HUES6 (cell line): ENCODE measurements around the gene PLCH1.

Source experiments
- H3K27ac ChIP-seq: 2 replicates; pipeline ENCODE4 v1.7.0; 2013; ENCODE audit warnings: low read depth, mild to moderate bottlenecking, low read length, inconsistent platforms
- H3K27me3 ChIP-seq: 2 replicates; pipeline ENCODE4 v1.6.1; 2013; ENCODE audit warnings: low read length; ENCODE audit not compliant: control insufficient read depth, insufficient read depth
- H3K36me3 ChIP-seq: 2 replicates; pipeline ENCODE4 v1.6.1; 2013; ENCODE audit warnings: low read length; ENCODE audit not compliant: control insufficient read depth, insufficient read depth
- H3K4me1 ChIP-seq: 2 replicates; pipeline ENCODE4 v1.6.1; 2013; ENCODE audit warnings: low read length; ENCODE audit not compliant: control insufficient read depth, insufficient read depth
- H3K4me3 ChIP-seq: 2 replicates; pipeline ENCODE4 v1.5.1; 2013; ENCODE audit warnings: low read depth, low read length
- H3K9ac ChIP-seq: one replicate; pipeline ENCODE4 v1.6.1; 2013; ENCODE audit warnings: mild to moderate bottlenecking, low read length
- H3K9me3 ChIP-seq: 2 replicates; pipeline ENCODE4 v1.6.1; 2013; ENCODE audit warnings: low read depth, low read length; ENCODE audit not compliant: control insufficient read depth, insufficient read depth

The PLCH1 gene

DNA sequence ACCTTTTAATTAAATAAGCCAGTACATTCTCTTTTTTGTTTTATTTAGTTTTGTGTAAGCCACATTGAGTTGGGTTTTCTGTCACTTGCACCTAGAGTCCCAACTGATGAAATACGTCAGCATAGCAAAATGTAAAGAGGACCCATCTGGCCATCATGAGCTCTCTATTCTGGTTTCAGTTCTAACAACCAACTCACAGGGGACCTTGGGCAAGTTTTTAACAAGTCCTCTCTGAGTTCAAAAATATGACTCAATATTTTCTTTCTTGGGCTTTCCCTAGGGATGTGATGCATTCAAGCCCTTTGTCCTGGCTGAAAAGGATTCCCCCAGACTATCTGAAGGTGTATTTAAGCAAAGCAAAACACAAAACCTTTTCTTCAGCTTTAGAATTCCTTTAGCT lies 32.9 kb downstream of the PLCH1 start:
- Histone ChIP-seq H3K9me3 (peaks cover 6% of the 10 kb centered on the region), H3K27me3 (no peaks in the 10 kb centered on the region), H3K4me1 (peaks cover 6% of the 10 kb centered on the region), H3K27ac (no peak overlapping the region), H3K9ac (no peak overlapping the region), H3K4me3 (no peak overlapping the region), H3K36me3 (no peaks in the 10 kb centered on the region)

DNA sequence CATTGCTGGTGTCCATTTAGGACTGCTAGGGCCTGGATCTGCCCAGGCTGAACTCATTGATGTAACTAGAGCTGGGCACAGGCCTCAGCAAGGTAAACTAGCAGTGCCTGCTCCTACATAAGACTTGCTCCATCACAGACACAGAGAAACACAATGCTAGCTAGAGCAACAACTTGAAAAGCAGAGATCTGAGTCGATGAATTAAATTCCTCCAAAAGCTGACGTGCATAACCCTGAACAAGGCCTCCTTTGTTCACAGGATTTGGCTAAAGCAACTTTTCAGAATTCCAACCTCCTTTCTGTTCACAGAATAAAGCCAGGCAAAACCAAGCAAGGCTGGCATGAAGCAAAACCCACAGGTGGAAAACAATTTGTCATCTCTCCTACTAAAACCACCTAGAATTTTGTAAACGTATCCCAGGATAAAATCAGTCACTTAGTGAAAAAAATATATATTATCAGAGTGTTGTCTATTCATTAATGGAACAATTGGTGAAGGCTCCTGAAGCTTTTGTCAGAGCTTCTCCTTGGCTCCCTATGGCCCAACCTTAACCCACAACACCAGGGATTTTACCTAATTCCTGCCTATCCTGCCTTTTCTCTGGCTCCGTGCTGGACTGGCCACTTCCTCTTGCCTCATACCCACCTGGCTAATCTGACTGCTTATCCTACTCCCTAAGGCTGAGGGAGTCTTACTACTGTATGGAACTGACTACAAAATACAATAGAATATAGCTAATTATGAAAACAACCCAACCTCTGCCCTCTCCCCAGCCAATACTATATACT lies 39.9 kb downstream of the PLCH1 start:
- Histone ChIP-seq H3K4me3 (no peak overlapping the region), H3K4me1 (peaks cover 20% of the 10 kb centered on the region), H3K36me3 (no peaks in the 10 kb centered on the region), H3K27me3 (no peaks in the 10 kb centered on the region), H3K9ac (no peak overlapping the region), H3K9me3 (no peaks in the 10 kb centered on the region), H3K27ac (no peak overlapping the region)

DNA sequence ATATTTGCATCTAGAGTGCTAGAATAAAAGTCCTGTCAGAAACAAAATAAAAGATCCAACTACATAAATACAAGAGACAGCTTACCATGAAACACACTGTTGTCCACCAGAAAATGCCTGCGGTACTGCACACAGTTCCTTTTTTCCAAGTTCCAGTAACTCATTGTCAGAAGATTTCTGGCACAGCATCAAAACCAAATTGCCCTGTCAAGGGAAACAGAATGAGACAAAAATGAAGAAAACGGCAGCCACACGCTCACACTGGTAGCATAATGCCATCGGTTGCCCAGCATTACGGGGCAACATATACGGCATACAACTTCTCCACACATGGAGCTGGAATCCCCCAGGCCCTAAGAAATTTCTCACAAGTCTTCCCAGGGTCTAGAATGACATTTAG lies 40.8 kb downstream of the PLCH1 start:
- H3K36me3 ChIP-seq = no peaks in the 10 kb centered on the region; the same call in 1 of the 2 replicates
- H3K9me3 ChIP-seq = no peaks in the 10 kb centered on the region
- no peak overlapping the region for H3K4me3 ChIP-seq
- no peaks in the 10 kb centered on the region for H3K27me3 ChIP-seq
- no peak overlapping the region for H3K27ac ChIP-seq
- peaks cover 20% of the 10 kb centered on the region for H3K4me1 ChIP-seq
- no peak overlapping the region for H3K9ac ChIP-seq

DNA sequence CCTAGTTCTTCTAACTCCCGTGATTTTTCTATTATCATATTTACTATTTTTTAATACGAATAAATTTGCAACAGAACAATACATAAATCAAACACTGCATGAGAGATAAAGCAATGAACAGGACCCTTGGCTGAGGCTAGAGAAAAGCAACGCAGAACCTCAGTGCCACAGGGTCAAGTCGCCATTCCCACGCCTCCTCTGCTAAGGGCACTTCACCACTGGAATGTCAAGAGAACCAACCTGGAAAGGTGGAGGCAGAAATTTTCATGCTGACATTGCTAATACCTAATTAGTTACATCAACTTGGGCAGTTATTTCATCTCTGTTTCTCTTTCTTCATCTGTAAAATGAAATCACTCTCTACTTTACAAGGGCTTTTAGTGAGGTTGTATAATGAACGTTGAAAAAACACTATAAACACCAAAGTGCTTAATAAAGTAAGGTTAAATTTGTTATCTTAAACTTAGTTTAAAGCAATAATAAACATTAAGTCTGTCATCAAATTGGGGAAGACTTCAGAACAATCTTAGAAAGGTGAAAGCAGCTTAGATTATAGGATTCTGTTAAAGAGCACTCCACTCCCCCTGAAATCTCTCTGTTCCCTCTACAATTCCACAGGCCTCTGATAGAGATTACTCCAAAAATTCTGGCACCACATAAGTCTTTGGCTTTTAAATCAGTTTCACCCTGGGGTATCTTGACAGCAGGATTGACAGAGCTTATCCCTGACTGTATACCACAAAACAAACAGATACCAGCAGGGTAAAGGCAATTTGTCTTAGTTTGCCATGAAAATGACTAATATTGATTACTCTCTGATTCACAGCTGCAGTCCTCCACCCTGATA lies 41.9 kb downstream of the PLCH1 start:
- Histone ChIP-seq H3K9ac (no peak overlapping the region), H3K4me3 (no peak overlapping the region), H3K27ac (no peak overlapping the region), H3K36me3 (no peaks in the 10 kb centered on the region; the same call in 1 of the 2 replicates), H3K4me1 (peaks cover 20% of the 10 kb centered on the region), H3K9me3 (no peaks in the 10 kb centered on the region), H3K27me3 (no peaks in the 10 kb centered on the region)

DNA sequence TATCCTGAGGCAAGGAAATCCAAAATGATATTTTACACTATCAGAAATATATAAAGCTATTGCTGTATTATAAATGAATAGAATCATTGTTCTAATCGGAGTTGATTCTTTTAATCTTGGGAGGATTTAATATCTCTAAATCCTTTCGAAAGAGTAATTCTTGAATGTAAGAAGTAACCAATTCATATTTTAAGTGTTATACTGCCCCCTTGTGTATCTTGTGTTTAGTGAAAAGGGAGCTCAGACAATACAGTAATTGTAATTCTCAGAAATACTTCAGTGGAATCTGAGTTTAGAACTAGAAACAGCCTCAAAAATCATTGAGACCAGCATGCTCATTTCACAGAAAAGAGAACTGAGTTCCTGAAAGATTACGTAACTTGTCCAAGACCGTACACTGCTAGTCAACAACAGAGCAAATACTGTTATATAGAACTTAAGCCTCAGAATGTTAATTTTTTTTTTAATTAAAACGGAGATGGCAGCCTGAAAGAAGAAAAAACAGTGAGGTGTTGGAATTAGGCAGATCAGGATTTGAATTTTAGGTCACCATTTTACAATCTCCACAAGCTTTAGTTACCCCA lies 42.9 kb downstream of the PLCH1 start:
- Histone ChIP-seq H3K4me1 (peaks cover 20% of the 10 kb centered on the region), H3K9me3 (no peaks in the 10 kb centered on the region), H3K27ac (0 out of 2 replicates have a peak overlapping the region, but pooled peaks have one; percentile 11), H3K27me3 (no peaks in the 10 kb centered on the region), H3K36me3 (no peaks in the 10 kb centered on the region; the same call in 1 of the 2 replicates), H3K4me3 (no peak overlapping the region), H3K9ac (no peak overlapping the region)

DNA sequence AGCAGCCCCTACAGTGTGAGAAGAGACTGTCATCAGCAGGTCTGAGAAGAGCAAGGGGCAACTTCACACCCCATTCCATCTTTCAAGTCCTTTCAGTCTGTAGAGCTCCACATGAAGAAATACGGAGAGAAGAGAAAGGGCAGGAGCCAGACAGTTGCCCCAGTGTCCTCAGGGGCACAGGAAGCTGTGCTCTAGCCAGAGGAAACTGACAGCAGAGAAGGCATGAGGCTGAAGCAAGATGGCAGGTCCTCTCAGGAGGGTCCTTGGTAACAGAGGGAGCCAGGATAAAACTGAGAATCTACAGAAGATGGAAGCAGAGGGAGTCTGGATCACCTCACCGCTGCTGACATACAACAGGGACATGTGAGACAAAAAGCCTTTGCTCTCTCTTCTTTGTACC lies 47.3 kb downstream of the PLCH1 start:
- Histone ChIP-seq H3K27me3 (no peaks in the 10 kb centered on the region), H3K9ac (no peak overlapping the region), H3K27ac (no peak overlapping the region), H3K4me3 (no peak overlapping the region), H3K9me3 (no peaks in the 10 kb centered on the region), H3K4me1 (peaks cover 16% of the 10 kb centered on the region), H3K36me3 (no peaks in the 10 kb centered on the region; the same call in 1 of the 2 replicates)

DNA sequence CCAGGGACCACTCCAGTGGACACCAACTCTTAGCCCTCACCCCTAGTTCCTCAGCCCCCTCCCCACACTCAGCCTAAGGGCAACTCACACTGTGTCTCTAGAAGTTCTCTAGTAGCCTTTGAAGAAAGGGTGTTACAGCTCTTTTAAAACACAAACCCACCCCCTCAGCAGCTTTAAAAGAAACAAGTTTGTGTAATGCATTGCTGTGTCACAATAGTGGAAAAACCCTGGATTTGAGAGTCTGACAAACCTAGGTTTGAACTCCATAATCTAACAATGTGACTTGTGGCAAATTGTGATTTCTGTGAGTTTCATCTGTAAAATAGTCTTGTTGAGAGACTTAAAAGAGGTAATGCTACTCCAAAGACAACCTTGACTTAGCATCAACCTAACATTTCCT lies 54.0 kb downstream of the PLCH1 start:
- Histone ChIP-seq H3K4me1 (no peaks in the 10 kb centered on the region; the same call in 1 of the 2 replicates), H3K9ac (no peak overlapping the region), H3K27me3 (no peaks in the 10 kb centered on the region), H3K36me3 (no peaks in the 10 kb centered on the region), H3K27ac (no peak overlapping the region), H3K9me3 (no peaks in the 10 kb centered on the region), H3K4me3 (no peak overlapping the region)

DNA sequence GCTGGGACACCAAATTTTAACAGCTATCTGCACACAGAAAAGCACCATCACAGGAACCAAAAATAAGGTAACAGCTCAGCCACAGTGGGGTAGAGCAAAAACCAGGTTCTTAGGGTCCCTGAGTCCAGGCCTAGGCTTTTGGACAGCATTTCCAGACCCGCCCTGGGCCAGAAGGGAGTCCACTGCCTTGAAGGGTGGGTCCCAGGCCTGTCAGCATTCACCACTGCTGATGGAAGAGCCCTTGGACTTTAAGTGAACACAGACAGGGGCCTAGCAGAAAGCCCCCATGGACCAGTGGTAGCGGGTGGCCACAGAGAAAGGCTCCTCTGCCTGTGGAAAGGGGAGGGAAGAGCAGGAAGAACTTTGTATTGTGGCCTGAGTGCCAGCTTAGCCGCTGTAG lies 56.4 kb downstream of the PLCH1 start:
- H3K4me3 ChIP-seq = no peak overlapping the region
- no peak overlapping the region for H3K27ac ChIP-seq
- no peak overlapping the region for H3K9ac ChIP-seq
- no peaks in the 10 kb centered on the region for H3K36me3 ChIP-seq
- H3K27me3 ChIP-seq = no peaks in the 10 kb centered on the region
- no peaks in the 10 kb centered on the region; the same call in 1 of the 2 replicates for H3K4me1 ChIP-seq
- no peaks in the 10 kb centered on the region for H3K9me3 ChIP-seq

DNA sequence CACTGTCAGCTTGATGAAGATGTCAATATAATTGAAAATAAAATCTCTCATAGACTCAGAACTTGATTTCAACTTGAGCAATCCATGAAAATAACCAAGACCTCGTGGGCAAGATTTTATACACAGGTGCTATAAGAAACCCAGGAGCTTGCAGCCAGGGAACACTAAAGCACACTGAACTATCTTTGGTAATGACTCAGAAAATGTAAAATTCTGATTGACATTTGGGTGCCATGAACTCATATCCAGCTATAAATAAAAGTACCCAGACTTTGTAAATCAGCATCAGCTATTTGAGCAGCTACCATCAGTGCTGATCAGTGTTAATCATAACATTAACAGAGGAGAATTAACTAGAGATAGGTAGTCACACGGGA lies 61.5 kb downstream of the PLCH1 start:
- Histone ChIP-seq H3K27ac (no peak overlapping the region), H3K27me3 (no peaks in the 10 kb centered on the region), H3K4me3 (no peak overlapping the region)

DNA sequence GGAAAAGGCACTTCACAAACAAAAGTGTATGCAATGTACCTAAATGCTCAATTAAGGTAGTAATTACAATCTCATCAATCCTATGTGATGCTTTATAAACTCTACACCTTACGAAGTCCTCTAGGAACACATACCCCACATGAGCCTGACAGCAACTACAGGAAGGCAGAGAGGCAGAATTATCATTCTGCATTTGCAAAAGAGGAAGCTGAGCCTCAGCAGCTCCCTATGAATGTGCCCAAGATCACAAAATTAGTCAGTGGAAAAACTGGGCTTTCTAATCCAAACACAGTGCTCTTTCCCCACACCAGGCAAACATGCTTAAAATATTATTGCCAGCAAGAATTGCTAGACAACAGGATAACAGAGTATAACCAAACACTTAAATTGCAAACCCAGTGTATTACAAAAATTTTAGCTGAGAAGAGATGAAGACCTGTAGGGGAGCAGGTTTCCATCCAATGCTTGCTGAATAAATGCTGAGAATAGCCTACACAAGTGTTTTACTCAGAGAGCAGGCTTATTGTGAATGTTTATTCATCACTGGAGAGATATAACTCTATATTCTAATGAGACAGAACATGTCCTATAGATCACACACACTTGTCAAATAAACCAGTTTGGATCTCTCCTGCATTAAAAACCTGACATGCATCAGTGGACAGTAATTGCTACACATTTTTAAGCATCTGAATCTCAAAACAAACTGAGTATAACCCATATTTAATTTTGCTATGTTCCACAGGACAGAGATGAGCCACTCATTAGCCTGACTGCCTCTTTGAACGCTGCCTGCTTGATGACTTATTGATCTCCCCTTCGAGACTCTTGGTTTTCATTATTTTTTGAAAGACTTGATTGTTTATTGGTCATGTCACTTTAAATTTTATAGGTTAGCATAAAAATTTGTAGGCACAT lies 62.2 kb downstream of the PLCH1 start:
- H3K9ac ChIP-seq = no peak overlapping the region
- H3K9me3 ChIP-seq = no peaks in the 10 kb centered on the region
- H3K4me3 ChIP-seq = no peak overlapping the region
- no peak overlapping the region for H3K27ac ChIP-seq
- H3K36me3 ChIP-seq = no peaks in the 10 kb centered on the region
- H3K4me1 ChIP-seq = peaks cover 11% of the 10 kb centered on the region
- no peaks in the 10 kb centered on the region for H3K27me3 ChIP-seq

More for the DNA sequence above, 61.5 kb downstream of the PLCH1 start:
- Histone ChIP-seq H3K36me3 (no peaks in the 10 kb centered on the region), H3K4me1 (peaks cover 11% of the 10 kb centered on the region), H3K9ac (no peak overlapping the region), H3K9me3 (no peaks in the 10 kb centered on the region)
